Left renal cortex interstitium (tissue), 4 donors: Measurements from ENCODE around the gene GAPDHS. TPM values are rescaled to one million over a fixed set of nuclear protein-coding genes. Genes with fewer than 3 reads are reported as not detected.

Experiments used
- DNase-seq, 4 donors: peaks; one replicate each; pipeline ENCODE4 v3.0.0-alpha.2; 2013; ENCODE audit warnings: low read depth in 4 of 4, low spot score in 2 of 4, missing footprints in 1 of 4
- polyA plus RNA-seq, 4 donors: library from polyadenylated mRNA; unstranded; fragments of 120-200 nt; gene quantifications; one replicate each; pipeline ENCODE4 v1.2.1, GENCODE V29; 2013; ENCODE audit not compliant: insufficient read length in 4 of 4

The GAPDHS gene
- not detected for polyA plus RNA-seq

- no peak for DNase-seq
Observed at GRCh38 chr19:35533201-35533821, at the start of gene GAPDHS. Gene GAPDHS (plus strand): TSS chr19:35533456. CDS start chr19:35533528, 72 bp downstream.

GRCh38 chr19:35484252-35485036 lies 48.8 kb upstream of the GAPDHS start:
- no peak for DNase-seq

- no peak for DNase-seq
Observed at GRCh38 chr19:35486268-35486708, 47.0 kb upstream of the GAPDHS start.

DNA sequence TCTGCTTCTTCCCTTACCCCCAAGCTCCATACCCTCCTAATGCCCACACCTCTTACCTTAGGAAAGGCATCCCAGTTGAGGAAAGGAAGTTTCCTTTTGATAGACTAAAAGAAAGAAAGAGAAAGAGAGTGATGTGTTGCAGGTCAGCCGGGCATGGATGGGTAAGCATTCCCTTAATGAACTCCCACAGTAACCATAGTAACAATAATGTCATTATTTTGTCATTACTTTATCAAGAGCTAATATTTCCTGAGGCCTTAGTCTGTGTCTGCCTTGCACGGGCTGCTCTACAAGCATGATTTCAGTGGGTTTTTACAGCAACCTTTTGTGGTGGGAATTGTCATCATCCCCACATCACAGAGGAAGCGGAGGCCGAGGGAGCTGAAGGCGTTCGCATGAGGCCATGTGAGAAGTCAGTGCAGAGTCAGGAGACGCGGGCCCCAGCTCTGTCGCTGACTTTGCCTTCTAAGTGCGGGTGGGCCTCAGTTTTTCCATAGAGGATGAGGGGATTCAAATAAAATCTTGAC lies 45.5 kb upstream of the GAPDHS start:
- no peak for DNase-seq

DNA sequence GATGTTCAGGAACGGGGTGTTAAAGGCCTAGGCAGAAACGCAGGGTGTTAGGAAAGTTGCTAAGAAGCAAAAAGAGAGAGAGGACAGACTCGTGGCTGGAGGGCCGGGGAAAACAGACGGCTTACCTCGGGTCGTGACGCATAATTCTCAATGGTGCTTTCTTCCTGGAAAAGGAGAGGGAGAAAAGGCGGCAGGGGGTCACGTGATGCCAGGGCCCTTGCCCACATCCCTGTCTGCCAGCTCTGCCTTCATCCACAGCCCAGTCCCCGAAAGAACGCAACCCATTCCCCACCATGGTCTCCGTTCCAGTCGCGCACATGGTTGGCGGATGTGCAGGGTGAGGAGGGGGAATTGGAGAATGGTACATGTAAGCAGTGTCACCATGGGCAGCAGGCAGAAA lies 44.6 kb upstream of the GAPDHS start:
- no peak for DNase-seq

DNA sequence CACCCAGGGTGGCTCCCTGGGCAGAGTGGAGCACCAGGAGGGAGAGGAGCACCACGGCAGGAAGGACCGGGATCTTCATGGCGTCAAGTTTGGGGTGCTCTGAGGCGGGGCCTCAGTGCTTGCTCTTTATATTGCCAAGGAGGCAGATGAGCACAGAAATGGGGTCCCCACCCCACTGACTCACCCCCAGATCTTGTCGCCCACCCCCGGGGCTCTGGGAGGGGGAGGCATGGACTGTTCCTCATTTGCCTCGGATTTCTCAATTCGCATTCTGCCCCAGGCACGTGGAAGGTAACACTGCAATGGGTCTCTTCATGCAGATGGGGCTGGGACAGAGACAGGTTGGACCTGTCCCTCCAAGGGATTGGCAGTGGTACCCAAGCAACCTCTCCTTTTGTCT lies 42.9 kb upstream of the GAPDHS start, which contains the start of gene KRTDAP:
Gene KRTDAP, minus strand, starts transcription at position 101 of the 400 bp plus-strand sequence. Its CDS starts 22 bp downstream, at position 79.
- DNase-seq, result no peak

DNA sequence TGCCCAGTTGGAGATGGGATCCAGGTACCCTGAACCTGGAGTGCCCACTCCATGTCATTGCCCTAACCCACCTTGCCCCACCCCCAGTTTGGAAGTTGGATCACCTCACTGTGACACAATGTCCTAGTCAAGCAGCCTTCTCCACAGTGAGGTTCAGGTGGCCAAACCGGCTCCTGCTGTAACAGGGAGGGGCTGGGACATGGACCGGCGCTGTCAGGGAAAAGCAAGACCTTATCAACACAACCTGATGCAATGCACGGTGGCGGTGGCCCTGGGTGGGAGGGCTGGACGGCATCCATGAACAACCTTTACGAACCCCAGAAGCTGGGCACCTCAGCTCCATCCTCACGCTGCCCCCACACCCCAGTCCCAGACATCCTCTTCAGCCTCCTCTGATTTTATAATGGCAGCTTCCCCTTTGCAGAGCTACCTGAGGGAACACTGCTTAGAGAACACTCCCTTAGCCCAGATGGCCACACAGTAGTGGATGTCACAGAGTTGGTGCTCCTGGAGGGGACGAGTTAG lies 41.4 kb upstream of the GAPDHS start:
- DNase-seq, result no peak

- DNase-seq, result no peak
Observed at GRCh38 chr19:35493971-35494370, 39.3 kb upstream of the GAPDHS start.

GRCh38 chr19:35495107-35496064 lies 37.9 kb upstream of the GAPDHS start:
- no peak for DNase-seq

DNA sequence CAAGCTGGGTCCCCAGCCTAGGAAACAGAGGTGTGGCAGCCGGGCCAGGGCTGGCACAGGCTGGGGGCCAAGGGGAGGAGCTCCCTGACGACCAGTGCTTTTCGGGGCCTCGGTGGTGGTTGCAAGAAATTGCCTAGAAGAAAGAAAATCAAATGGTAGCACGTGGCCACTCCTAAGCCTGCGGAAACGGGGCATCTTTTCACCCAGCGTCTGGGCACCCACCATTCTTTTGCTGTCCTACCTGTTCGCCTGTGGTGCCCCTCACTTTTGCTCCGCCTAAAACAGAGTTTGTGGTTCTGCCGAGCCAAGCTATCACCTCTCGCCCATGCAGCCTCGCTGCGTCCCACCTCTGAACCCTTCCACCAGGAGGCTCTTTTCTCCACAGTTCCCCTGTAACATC lies 35.9 kb upstream of the GAPDHS start:
- no peak for DNase-seq

DNA sequence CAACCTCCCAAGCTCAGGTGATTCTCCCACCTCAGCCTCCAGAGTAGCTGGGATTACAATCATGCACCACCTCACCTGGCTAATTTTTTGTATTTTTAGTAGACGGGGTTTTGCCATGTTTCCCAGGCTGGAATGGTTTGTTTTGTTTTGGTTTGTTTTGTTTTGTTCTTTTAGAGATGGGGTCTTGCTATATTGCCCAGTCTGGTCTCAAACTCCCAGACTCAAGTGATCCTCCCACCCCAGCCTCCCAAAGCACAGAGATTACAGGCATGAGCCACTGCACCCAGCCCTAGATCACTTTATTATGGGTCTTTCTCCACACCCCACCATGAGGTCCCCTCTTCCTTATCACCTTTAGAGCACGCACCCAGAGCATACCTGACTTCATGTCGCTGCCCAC lies 35.0 kb upstream of the GAPDHS start:
- no peak for DNase-seq

- no peak for DNase-seq
Observed at GRCh38 chr19:35498984-35499527, 34.2 kb upstream of the GAPDHS start.

DNA sequence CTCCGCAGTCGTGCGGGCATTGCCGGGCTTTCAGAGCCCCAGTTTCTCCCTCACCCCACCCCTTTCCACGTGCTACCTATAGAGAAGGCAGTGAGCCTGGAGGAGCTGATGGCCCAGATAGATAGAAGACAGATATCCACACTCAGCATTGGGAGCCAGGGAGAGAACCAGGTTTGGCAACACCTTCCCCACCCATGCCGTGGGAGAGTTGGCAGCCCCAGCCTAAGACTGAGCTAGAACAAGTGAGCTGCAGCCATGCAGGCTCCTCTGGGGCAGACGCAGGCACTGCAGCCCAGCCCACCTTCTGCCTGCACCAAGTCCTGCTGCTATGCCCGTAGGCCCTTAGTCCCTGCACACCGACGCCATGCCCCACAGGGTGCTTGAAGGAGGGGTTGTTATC lies 32.6 kb upstream of the GAPDHS start:
- no peak for DNase-seq

- DNase-seq, result no peak
Observed at GRCh38 chr19:35501684-35502083, 31.6 kb upstream of the GAPDHS start.

- no peak for DNase-seq
Observed at GRCh38 chr19:35502751-35503150, 30.5 kb upstream of the GAPDHS start.

DNA sequence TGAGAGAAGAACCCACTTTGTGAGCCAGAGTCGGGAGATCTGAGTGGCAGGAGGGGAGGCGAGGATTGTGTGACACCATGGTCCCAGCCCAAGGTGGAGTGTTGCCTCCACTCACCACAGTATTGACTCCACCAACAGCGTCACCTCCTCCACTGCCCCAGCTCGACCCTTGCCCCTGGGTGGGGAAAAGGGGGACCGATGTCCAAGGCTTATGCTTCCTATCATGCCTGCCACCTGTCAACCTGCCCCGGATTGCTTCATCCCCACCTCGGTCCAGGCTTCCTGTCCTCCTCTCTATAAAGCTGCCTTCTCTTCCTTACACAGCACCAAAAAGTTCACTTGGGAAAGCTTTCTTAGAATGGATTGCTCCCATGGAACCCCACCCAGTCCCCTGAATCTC lies 27.2 kb upstream of the GAPDHS start:
- DNase-seq, result no peak

DNA sequence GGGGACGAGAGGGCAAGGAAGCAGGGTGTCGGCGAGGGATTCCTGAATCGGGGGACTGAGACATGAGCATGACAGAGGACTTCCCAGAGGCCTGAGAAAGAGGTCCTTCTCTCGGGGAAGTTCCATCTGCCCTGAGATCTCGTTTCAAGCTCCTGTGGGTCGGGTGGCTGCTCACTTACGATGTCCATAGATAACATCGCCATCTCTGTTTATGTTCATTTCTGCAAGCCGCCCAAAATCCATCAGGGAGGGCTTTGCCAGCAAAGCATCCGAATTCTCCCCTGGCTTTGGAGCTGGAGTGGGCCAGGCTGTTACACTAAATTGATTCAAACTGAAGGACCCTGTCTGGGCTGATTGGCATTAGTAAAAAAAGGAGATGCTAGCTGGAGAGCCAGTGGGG lies 25.7 kb upstream of the GAPDHS start:
- DNase-seq, result no peak

- DNase-seq, result no peak
Observed at GRCh38 chr19:35508129-35508528, 25.1 kb upstream of the GAPDHS start.

GRCh38 chr19:35509018-35509652 lies 24.1 kb upstream of the GAPDHS start:
- no peak for DNase-seq
